SHP77 treated with DMSO at 0.1 percent for 48 hours (cell line): ENCODE data around the gene FXR1.

ENCODE experiments used
- DNase-seq: peaks from one replicate; lab custom pipeline; 2025; lab: John Stamatoyannopoulos, UW

Gene FXR1

DNA sequence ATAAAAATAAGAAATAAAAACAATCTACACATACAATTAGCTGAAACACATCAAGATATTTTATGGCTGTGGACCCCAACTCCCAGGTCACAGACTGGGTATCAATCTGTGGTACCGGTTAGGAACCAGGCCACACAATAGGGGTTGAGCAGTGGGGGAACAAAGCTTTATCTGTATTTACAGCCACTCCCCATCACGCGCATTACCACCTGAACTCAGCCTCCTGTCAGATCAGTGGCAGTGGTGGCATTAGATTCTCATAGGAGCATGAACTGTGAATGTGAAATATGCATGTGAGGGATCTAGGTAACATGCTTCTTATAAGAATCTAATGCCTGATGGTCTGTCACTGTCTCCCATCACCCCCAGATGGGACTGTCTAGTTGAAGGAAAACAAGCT lies 94.8 kb downstream of the FXR1 start:
- DNase-seq = no peak

- no peak for DNase-seq
These were observed 96.3 kb downstream of the FXR1 start for GRCh38 chr3:181008796-181009195.

- DNase-seq = no peak
These were observed 96.8 kb downstream of the FXR1 start for GRCh38 chr3:181009225-181009624.

DNA sequence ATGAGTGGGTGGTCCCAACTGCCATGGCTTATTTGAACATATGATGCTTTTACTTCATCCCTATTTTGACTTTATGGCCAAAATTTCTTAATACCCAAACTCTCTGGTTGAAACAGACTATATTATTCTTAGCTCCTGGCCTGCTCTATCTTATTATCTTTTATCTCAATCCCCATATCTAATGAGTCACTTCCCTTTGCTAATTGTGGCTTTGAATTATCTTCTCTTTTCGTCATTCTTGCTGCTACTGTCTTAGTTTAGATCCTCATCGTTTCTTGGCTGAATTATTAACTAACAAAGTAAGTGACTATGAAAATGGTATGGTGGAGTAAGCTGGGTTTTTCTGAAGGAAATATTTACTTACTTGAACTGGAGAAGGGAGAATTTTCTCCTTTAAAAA lies 105.2 kb downstream of the FXR1 start:
- DNase-seq = no peak

- DNase-seq = no peak
These were observed 112.7 kb downstream of the FXR1 start for GRCh38 chr3:181025204-181025603.

DNA sequence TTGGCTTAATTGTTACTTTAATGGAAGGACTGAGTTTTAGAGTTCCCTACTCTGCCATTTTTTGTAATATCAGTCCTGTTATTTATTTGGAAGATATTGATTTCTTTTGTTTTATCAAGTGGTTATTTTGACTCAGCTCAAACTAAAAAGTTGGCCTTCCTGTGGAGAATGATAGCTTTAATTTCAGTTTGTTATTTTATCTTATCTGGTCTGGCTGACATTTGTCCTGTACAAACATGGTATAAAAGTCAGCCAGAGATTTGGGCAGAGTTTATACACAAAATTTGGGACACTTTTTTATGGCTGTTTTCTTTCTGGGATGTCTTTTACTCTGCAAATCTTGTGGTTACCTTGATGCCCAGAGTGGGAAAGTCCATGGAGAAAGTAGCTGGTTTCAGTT lies 118.5 kb downstream of the FXR1 start:
- no peak for DNase-seq
